Testis (tissue), 2 donors: ENCODE data around the gene SLC2A6.

Experiments
- POLR2A ChIP-seq: fragments of 450-650 bp; IDR thresholded peaks from one replicate; pipeline ENCODE4 v1.6.1; 2017; ENCODE audit warnings: antibody characterized with exemption, mild to moderate bottlenecking, moderate library complexity
- TF ChIP-seq, protein P1 (sequence below), 3 experiments: fragments of 450-650 bp in 2 of 3; fragments of 200-600 bp in 1 of 3; sonication (generic) in 1 of 3; IDR thresholded peaks; one replicate each; pipeline ENCODE4 v1.5.1; 2016 to 2019; ENCODE audit warnings: antibody characterized with exemption in 3 of 3, mild to moderate bottlenecking in 2 of 3, moderate library complexity in 1 of 3

DNA sequence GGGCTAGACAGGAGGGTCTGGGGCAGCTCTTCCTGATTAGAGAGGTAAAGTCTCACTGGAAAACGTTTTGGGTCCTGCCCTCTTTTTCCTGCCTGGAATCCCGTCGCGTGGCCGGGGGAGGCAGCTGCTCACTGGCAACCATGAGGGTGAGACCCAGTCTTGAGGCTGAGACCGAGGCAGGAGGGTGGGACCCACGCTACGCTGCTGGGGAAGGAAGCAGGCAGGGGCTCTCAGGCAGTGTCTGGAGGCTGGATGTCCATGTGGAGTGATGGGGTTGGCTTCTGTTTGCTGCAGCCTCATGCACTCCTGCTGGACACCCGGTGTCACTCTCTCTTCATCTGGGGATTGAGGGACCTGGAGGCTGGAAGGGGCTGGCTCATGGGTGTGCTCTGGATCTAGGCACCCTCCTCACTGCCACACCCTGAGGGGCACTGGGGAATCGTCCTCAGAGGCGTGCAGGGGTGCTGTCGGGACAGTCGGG lies 11.3 kb upstream of the SLC2A6 start:
- TF ChIP-seq, protein P1, sequence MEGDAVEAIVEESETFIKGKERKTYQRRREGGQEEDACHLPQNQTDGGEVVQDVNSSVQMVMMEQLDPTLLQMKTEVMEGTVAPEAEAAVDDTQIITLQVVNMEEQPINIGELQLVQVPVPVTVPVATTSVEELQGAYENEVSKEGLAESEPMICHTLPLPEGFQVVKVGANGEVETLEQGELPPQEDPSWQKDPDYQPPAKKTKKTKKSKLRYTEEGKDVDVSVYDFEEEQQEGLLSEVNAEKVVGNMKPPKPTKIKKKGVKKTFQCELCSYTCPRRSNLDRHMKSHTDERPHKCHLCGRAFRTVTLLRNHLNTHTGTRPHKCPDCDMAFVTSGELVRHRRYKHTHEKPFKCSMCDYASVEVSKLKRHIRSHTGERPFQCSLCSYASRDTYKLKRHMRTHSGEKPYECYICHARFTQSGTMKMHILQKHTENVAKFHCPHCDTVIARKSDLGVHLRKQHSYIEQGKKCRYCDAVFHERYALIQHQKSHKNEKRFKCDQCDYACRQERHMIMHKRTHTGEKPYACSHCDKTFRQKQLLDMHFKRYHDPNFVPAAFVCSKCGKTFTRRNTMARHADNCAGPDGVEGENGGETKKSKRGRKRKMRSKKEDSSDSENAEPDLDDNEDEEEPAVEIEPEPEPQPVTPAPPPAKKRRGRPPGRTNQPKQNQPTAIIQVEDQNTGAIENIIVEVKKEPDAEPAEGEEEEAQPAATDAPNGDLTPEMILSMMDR (IDR thresholded peaks at IDR 0.05), result no peak
- no peak for TF ChIP-seq POLR2A
